CD14-positive monocyte (primary cell): ENCODE results near the gene MUC5B. TPM values are rescaled to one million over a fixed set of nuclear protein-coding genes. Genes with fewer than 3 reads are reported as not detected.

Experiments used
- DNase-seq, 3 donors: peaks; one replicate each; pipeline ENCODE4 v3.0.0-alpha.2; 2011 to 2022
- H2AFZ ChIP-seq: 2 replicates; pipeline ENCODE4 v1.6.0; 2012; ENCODE audit warnings: mild to moderate bottlenecking, low read depth, low read length, inconsistent platforms; ENCODE audit not compliant: insufficient read depth, poor library complexity, severe bottlenecking
- H3K27ac ChIP-seq, 2 donors: 1 replicate in 1 of 2; 2 replicates in 1 of 2; pipeline ENCODE4 v1.5.1; 2012 to 2013; ENCODE audit warnings: low read length in 2 of 2, control low read depth in 1 of 2, inconsistent platforms in 1 of 2, low read depth in 1 of 2, mild to moderate bottlenecking in 1 of 2
- H3K27me3 ChIP-seq, 2 donors: one replicate each; pipeline versions ENCODE4 v1.6.0 to v1.6.1; 2011 to 2013; ENCODE audit warnings: low read length in 2 of 2; ENCODE audit not compliant: control insufficient read depth in 2 of 2, insufficient read depth in 2 of 2
- H3K36me3 ChIP-seq, 2 donors: replicated peaks in 1 of 2; 1 replicate in 1 of 2; 2 replicates in 1 of 2; pipeline versions ENCODE4 v1.5.1 to v1.6.1; 2012 to 2013; ENCODE audit warnings: low read length in 2 of 2, control low read depth in 1 of 2, inconsistent platforms in 1 of 2, mild to moderate bottlenecking in 1 of 2; ENCODE audit not compliant: insufficient read depth in 2 of 2, control insufficient read depth in 1 of 2
- H3K4me1 ChIP-seq, 2 donors: 1 replicate in 1 of 2; 2 replicates in 1 of 2; pipeline versions ENCODE4 v1.5.1 to v1.6.1; 2012 to 2013; ENCODE audit warnings: low read length in 2 of 2, control low read depth in 1 of 2, inconsistent platforms in 1 of 2, mild to moderate bottlenecking in 1 of 2, moderate library complexity in 1 of 2; ENCODE audit not compliant: insufficient read depth in 2 of 2, control insufficient read depth in 1 of 2
- H3K4me2 ChIP-seq: replicated peaks from 2 replicates; pipeline ENCODE3; 2012; ENCODE audit warnings: low read length, moderate library complexity, mild to moderate bottlenecking; ENCODE audit not compliant: poor library complexity, severe bottlenecking; ENCODE audit errors: extremely low read depth
- H3K4me3 ChIP-seq, 3 experiments: fragments of 200-600 bp in 1 of 3; sonication (generic) in 1 of 3; replicated peaks in 1 of 3; 1 replicate in 2 of 3; 2 replicates in 1 of 3; pipeline ENCODE4 v1.5.1; 2011 to 2013; ENCODE audit warnings: low read length in 3 of 3, mild to moderate bottlenecking in 3 of 3, control low read depth in 2 of 3, low read depth in 2 of 3, inconsistent platforms in 1 of 3, moderate library complexity in 1 of 3
- H3K79me2 ChIP-seq: 2 replicates; pipeline ENCODE4 v1.6.0; 2012; ENCODE audit warnings: mild to moderate bottlenecking, control low read depth, inconsistent platforms, low read length, moderate library complexity; ENCODE audit not compliant: insufficient read depth
- H3K9ac ChIP-seq: 2 replicates; pipeline ENCODE4 v1.6.0; 2017; ENCODE audit warnings: low read length, mild to moderate bottlenecking; ENCODE audit not compliant: insufficient read depth, poor library complexity, severe bottlenecking
- H3K9me3 ChIP-seq, 2 donors: replicated peaks in 1 of 2; 1 replicate in 1 of 2; 2 replicates in 1 of 2; pipeline versions ENCODE4 v1.5.1 to v1.6.1; 2012 to 2013; ENCODE audit warnings: low read length in 2 of 2, control low read depth in 1 of 2; ENCODE audit not compliant: control insufficient read depth in 1 of 2, insufficient read depth in 1 of 2
- H4K20me1 ChIP-seq: 2 replicates; pipeline ENCODE4 v1.6.0; 2012; ENCODE audit warnings: mild to moderate bottlenecking, low read length, control low read depth, moderate library complexity; ENCODE audit not compliant: insufficient read depth
- H3K27ac Mint-ChIP-seq, 7 donors: one replicate each; pipeline ENCODE4 v1.8.0; 2020; ENCODE audit warnings: mild to moderate bottlenecking in 7 of 7, mixed read lengths in 7 of 7, moderate library complexity in 6 of 7, inconsistent platforms in 2 of 7
- H3K27me3 Mint-ChIP-seq, 3 donors: one replicate each; pipeline ENCODE4 v1.8.0; 2021 to 2022; ENCODE audit warnings: low read depth in 3 of 3, mild to moderate bottlenecking in 3 of 3, mixed read lengths in 3 of 3, moderate library complexity in 3 of 3, inconsistent platforms in 1 of 3
- H3K36me3 Mint-ChIP-seq, 2 donors: one replicate each; pipeline ENCODE4 v1.8.0; 2020; ENCODE audit warnings: mixed read lengths in 2 of 2, inconsistent platforms in 1 of 2, mild to moderate bottlenecking in 1 of 2
- H3K4me1 Mint-ChIP-seq: one replicate; pipeline ENCODE4 v1.8.0; 2020; ENCODE audit warnings: mild to moderate bottlenecking, mixed read lengths
- H3K4me3 Mint-ChIP-seq, 2 donors: one replicate each; pipeline ENCODE4 v1.8.0; 2020; ENCODE audit warnings: mild to moderate bottlenecking in 2 of 2, mixed read lengths in 2 of 2, moderate library complexity in 1 of 2
- H3K9me3 Mint-ChIP-seq, 7 donors: one replicate each; pipeline ENCODE4 v1.8.0; 2020 to 2022; ENCODE audit warnings: mixed read lengths in 7 of 7, mild to moderate bottlenecking in 6 of 7, moderate library complexity in 6 of 7, inconsistent platforms in 2 of 7
- WGBS: methylation state at CpG from one replicate; pipeline ENCODE4 v1.1.5; 2013; ENCODE audit warnings: missing lambda C conversion rate; ENCODE audit not compliant: insufficient coverage; 5-methylcytosine and 5-hydroxymethylcytosine counted together
- intact Hi-C, 2 donors: fragments of 100-400 bp; cut with micrococcal nuclease; formaldehyde crosslinking; loops; one replicate each; pipeline versions ENCODE4 v1.15.0 to v1.15.1; 2023
- polyA plus RNA-seq, 3 donors: library from polyadenylated mRNA; depleted of rRNA in 1 of 3; unstranded in 2 of 3; stranded (reverse) in 1 of 3; fragments of 300-500 nt in 2 of 3; fragments of >200 nt in 1 of 3; fragmentation: Illumina TruSeq in 2 of 3; gene quantifications; 1 replicate in 2 of 3; 2 replicates in 1 of 3; pipeline ENCODE4 v1.2.3, GENCODE V29; 2012 to 2021
- TF ChIP-seq, protein P1 (sequence below): fragments of 200-600 bp; IDR thresholded peaks from one replicate; pipeline ENCODE4 v1.8.0; 2022; ENCODE audit warnings: antibody characterized with exemption, mild to moderate bottlenecking

MUC5B gene
- polyA plus RNA-seq, 3 donors = not detected

GRCh38 chr11:1252371-1253102 is 29.7 kb downstream of the MUC5B start:
- 97% methylated on average over 38 of the region's 38 CpGs for WGBS
- no peaks in the 10 kb centered on the region for H3K4me1 ChIP-seq
- Mint-ChIP-seq H3K4me1 (no peaks in the 10 kb centered on the region), H3K36me3 (no peaks in the 10 kb centered on the region), H3K27me3 (peaks cover 0 to 4% (median 0%) of the 10 kb centered on the region in 3 donors), H3K9me3 (peaks cover 29 to 45% (median 39%) of the 10 kb centered on the region in 7 donors), H3K4me3 (no peak overlapping the region), H3K27ac (no peak overlapping the region)
- TF ChIP-seq, protein P1, sequence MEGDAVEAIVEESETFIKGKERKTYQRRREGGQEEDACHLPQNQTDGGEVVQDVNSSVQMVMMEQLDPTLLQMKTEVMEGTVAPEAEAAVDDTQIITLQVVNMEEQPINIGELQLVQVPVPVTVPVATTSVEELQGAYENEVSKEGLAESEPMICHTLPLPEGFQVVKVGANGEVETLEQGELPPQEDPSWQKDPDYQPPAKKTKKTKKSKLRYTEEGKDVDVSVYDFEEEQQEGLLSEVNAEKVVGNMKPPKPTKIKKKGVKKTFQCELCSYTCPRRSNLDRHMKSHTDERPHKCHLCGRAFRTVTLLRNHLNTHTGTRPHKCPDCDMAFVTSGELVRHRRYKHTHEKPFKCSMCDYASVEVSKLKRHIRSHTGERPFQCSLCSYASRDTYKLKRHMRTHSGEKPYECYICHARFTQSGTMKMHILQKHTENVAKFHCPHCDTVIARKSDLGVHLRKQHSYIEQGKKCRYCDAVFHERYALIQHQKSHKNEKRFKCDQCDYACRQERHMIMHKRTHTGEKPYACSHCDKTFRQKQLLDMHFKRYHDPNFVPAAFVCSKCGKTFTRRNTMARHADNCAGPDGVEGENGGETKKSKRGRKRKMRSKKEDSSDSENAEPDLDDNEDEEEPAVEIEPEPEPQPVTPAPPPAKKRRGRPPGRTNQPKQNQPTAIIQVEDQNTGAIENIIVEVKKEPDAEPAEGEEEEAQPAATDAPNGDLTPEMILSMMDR = no peak
- no peak overlapping the region for H3K27ac ChIP-seq
- DNase-seq = no peak
- H2AFZ ChIP-seq = no peak overlapping the region
- H3K9ac ChIP-seq = no peak overlapping the region
- no peaks in the 10 kb centered on the region for H4K20me1 ChIP-seq
- H3K4me2 ChIP-seq = no peak overlapping the region
- intact Hi-C loops = no loop called here
- H3K9me3 ChIP-seq = peaks cover 14 to 40% of the 10 kb centered on the region in 2 donors
- no peaks in the 10 kb centered on the region for H3K36me3 ChIP-seq
- H3K79me2 ChIP-seq = no peaks in the 10 kb centered on the region
- no peak overlapping the region for H3K4me3 ChIP-seq
- H3K27me3 ChIP-seq = no peaks in the 10 kb centered on the region

DNA sequence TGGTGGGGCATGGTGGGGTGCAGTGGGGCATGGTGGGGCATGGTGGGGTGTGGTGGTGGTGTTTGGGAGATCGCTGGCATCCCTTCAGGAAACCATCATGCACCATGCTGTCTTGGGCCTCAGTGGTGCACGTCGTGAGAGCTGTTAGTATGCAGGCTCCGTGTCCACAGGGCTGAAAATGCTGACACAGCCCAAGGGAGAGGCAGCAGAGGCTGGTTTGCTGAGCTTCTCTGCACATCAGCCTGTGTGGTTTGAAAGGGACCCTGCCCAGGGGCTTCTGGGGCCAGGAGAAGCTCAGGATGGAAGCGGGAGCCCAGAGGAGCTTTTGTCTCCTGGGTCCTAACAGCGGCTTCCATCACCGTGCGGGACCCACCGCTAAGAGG is 30.2 kb downstream of the MUC5B start:
- Histone ChIP-seq H4K20me1 (no peaks in the 10 kb centered on the region), H3K79me2 (no peaks in the 10 kb centered on the region), H3K4me2 (no peak overlapping the region), H3K27me3 (no peaks in the 10 kb centered on the region), H3K9me3 (peaks cover 14 to 40% of the 10 kb centered on the region in 2 donors), H3K27ac (no peak overlapping the region), H3K9ac (no peak overlapping the region), H2AFZ (no peak overlapping the region), H3K36me3 (no peaks in the 10 kb centered on the region), H3K4me1 (no peaks in the 10 kb centered on the region), H3K4me3 (no peak overlapping the region)
- H3K36me3 Mint-ChIP-seq = no peaks in the 10 kb centered on the region
- peaks cover 0 to 4% (median 0%) of the 10 kb centered on the region in 3 donors for H3K27me3 Mint-ChIP-seq
- WGBS = 94% methylated on average over 8 of the region's 9 CpGs
- no peak for DNase-seq
- TF ChIP-seq, protein P1 = no peak
- H3K27ac Mint-ChIP-seq = no peak overlapping the region
- H3K4me1 Mint-ChIP-seq = no peaks in the 10 kb centered on the region
- peaks cover 27 to 44% (median 36%) of the 10 kb centered on the region in 7 donors for H3K9me3 Mint-ChIP-seq
- no peak overlapping the region for H3K4me3 Mint-ChIP-seq
- intact Hi-C loops = no loop called here
